Stromal cell of bone marrow (primary cell): ENCODE data around the gene AKR1B1.
"Not testable (repeated sequence)": the region's sequence is repeated elsewhere in the genome, so short reads cannot be mapped to it uniquely, and the experiment has no call there.

ENCODE experiments used
- DNase-seq: peaks from one replicate; pipeline ENCODE4 v3.0.0-alpha.2; 2012; ENCODE audit warnings: low read depth

Gene AKR1B1

GRCh38 chr7:134458806-134459698, at the start of gene AKR1B1:
AKR1B1 (minus strand) TSS chr7:134459100; CDS start chr7:134459062, 38 bp downstream.
- peak; percentile 85 for DNase-seq

GRCh38 chr7:134505856-134506255, 47.0 kb upstream of the AKR1B1 start:
- DNase-seq = no peak

- DNase-seq = no peak
These were observed 45.8 kb upstream of the AKR1B1 start for GRCh38 chr7:134504660-134505164.

GRCh38 chr7:134502463-134503371, 43.8 kb upstream of the AKR1B1 start:
- DNase-seq = peak; percentile 81

- no peak for DNase-seq
These were observed 42.1 kb upstream of the AKR1B1 start for GRCh38 chr7:134500982-134501381.

- no peak for DNase-seq
These were observed 41.5 kb upstream of the AKR1B1 start for GRCh38 chr7:134500406-134500805.

- no peak for DNase-seq
These were observed 36.6 kb upstream of the AKR1B1 start for GRCh38 chr7:134495546-134495945.

GRCh38 chr7:134493091-134493490, 34.2 kb upstream of the AKR1B1 start:
- no peak for DNase-seq

- DNase-seq = not testable (repeated sequence)
These were observed 28.8 kb upstream of the AKR1B1 start for GRCh38 chr7:134487721-134488120.

GRCh38 chr7:134485203-134485602, 26.3 kb upstream of the AKR1B1 start:
- DNase-seq = no peak

GRCh38 chr7:134483296-134483695, 24.4 kb upstream of the AKR1B1 start:
- no peak for DNase-seq

- DNase-seq = no peak
These were observed 24.0 kb upstream of the AKR1B1 start for GRCh38 chr7:134482858-134483257.

GRCh38 chr7:134481167-134481566, 22.3 kb upstream of the AKR1B1 start:
- no peak for DNase-seq

- DNase-seq = no peak
These were observed 21.8 kb upstream of the AKR1B1 start for GRCh38 chr7:134480730-134481129.

GRCh38 chr7:134480202-134480601, 21.3 kb upstream of the AKR1B1 start:
- DNase-seq = no peak

- no peak for DNase-seq
These were observed 19.8 kb upstream of the AKR1B1 start for GRCh38 chr7:134478707-134479106.

- no peak for DNase-seq
These were observed 19.1 kb upstream of the AKR1B1 start for GRCh38 chr7:134477954-134478353.

GRCh38 chr7:134476044-134476443, 17.1 kb upstream of the AKR1B1 start:
- DNase-seq = no peak

- DNase-seq = no peak
These were observed 15.9 kb upstream of the AKR1B1 start for GRCh38 chr7:134474828-134475227.

- no peak for DNase-seq
These were observed 15.0 kb upstream of the AKR1B1 start for GRCh38 chr7:134473861-134474291.

- DNase-seq = no peak
These were observed 13.8 kb upstream of the AKR1B1 start for GRCh38 chr7:134472572-134473244.

- DNase-seq = no peak
These were observed 12.0 kb upstream of the AKR1B1 start for GRCh38 chr7:134470864-134471263.
